GM21423 (cell line): ENCODE measurements around the gene ZBED2.
"Not testable (repeated sequence)": the region's sequence is repeated elsewhere in the genome, so short reads cannot be mapped to it uniquely, and the experiment has no call there.

Source experiments
- ATAC-seq: cut with Tn5 transposase; IDR thresholded peaks from one replicate; pipeline ENCODE4 v1.9.1; 2021; ENCODE audit warnings: mild to moderate bottlenecking, moderate library complexity; ENCODE audit not compliant: unreplicated experiment

The ZBED2 gene, protein sequence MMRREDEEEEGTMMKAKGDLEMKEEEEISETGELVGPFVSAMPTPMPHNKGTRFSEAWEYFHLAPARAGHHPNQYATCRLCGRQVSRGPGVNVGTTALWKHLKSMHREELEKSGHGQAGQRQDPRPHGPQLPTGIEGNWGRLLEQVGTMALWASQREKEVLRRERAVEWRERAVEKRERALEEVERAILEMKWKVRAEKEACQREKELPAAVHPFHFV

DNA sequence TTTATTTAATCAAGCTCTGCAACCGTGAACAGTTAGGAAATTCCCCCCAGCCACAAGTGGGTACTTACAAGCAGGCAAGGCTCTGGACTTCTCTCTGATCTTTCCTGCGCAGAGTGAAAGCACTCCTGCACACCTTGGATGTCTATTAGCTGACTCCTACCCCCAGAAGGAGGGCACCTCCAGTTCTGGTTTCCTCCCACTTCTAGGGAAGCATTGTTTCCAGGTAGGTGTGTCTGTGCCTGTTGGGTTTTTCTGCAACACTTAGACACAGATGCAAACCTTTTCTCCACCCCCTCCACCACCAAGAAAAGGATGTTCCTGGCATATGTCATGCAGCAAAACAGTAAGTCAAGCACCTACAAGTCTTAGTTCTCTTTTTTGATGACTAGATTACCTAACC lies at the start of gene ZBED2:
ZBED2 (minus strand) TSS at position 115 of the 400 bp plus-strand sequence. CDS start 1,145 bp downstream, outside the sequence.
- peak; percentile 39 for ATAC-seq

DNA sequence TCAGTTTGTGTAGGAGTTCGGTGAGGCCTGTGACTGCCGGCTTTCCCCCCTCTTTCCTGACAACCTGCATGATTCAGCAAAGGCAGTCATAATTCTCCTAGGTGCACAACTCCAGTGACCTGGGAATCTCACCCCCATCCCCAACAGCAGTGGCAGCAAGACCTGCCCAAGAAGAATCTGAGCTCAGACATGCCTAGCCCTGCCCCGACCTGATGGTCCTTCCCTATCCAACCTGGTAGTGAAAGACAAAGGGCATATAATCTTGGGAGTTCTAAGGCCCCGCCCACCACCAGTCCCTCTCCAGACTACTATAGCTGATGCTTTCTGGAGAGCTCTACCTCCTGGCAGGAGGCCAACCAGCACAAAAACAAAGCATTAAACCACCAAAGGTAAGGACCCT lies 44.2 kb upstream of the ZBED2 start:
- no peak for ATAC-seq

DNA sequence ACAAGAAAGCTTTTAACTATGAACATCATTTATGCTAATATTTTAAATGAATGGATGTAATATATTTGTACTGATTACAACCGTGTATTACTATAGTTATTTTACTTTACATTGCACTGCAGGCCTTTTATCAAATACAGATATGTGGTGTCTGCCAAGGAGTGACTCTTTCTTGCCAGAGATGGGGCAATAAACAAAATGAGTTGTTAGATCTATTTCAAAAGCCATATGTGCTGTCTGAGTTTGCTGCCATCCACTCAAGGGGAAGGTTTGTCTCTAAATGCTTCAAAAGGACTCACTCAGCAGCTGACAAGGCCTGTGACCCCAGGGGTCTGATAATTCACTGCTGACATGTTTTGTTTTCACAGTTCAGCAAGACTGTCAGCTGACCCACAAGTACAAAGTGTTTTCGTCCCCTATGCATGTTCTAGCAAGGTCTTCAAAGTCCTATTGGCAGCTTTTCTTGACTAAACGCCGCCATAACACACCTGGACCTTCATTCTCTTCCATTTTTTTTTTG lies 41.3 kb upstream of the ZBED2 start:
- ATAC-seq, result no peak

DNA sequence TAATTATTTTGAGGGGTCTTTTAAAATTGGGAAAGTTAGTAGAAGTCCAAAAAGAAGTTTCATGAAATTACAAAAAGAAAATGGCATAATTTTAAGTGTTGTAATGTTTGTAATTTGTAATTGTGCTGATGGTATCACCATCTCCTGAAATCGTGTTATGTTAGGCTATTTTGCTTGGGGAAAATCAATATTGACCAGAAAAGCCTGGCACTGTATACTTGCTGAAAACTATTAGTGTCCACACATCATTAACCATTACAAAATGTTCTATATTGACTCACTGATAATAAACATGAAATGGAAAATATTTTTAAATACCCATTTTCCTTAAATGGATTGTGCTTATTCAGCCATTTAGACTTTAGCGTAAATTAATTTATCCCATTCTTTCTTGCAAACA lies 40.3 kb upstream of the ZBED2 start:
- ATAC-seq, result no peak

DNA sequence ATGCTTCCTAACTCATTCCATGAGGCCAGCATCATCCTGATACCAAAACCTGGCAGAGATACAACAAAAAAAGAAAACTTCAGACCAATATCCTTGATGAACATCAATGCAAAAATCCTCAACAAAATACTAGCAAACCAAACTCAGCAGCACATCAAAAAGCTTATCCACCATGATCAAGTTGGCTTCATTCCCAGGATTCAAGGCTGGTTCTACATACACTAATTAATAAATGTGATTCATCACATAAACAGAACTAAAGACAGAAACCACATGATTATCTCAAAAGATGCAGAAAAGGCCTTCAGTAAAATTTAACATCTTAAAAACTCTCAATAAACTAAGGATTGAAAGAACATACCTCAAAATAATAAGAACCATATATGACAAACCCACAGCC lies 35.5 kb upstream of the ZBED2 start:
- ATAC-seq, result not testable (repeated sequence)

DNA sequence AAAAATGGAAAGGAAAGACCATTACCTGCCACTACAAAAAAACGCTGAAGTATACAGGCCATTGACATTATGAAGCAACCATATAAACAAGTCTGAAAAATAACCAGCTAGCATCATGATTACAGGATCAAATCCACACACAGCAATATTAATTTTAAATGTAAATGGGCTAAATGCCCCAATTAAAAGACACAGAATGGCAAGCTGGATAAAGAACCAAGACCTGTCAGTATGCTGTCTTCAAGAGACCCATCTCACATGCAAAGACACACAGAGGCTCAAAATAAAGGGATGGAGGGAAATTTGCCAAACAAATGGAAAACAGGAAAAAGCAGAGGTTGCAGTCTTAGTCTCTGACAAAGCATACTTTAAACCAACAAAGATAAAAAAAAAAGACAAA lies 33.9 kb upstream of the ZBED2 start:
- not testable (repeated sequence) for ATAC-seq

DNA sequence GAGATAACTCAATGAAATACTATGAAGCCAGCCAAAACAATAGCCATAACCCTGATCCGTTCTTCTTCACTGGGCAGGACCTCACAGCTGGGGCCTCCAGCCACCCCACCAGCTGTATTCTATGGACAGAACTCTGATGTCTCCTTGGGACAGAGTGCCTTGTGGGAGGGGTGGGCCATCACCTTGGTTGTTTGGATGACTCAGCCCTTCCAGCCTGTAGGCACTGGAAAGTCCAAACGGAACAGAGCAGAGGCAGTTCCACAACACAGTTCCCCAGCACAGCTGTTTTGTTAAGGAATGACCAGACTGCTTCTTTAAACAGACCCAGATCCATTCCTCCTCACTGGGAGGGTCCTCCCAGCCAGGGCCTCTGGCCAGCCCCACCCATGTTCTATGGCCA lies 31.9 kb upstream of the ZBED2 start:
- ATAC-seq, result no peak

DNA sequence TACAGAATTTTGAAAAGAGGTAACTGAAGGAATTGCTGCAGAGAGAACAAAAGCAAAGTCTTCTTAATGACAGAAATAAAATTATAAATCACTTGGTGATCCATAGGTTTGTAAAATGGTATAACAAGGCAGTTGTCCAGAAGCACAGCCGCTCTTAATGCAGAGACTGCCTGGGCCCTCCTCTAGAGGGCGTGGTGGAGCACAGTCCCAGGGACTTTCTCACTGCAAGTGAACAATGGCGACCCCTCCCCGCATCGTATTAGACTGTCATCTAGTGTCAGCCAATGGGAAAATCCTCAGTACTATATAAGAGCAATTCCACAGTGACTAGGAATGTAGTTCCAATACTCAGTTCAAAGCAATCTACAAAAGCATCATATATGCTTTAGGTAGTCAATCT lies 26.4 kb upstream of the ZBED2 start:
- no peak for ATAC-seq

DNA sequence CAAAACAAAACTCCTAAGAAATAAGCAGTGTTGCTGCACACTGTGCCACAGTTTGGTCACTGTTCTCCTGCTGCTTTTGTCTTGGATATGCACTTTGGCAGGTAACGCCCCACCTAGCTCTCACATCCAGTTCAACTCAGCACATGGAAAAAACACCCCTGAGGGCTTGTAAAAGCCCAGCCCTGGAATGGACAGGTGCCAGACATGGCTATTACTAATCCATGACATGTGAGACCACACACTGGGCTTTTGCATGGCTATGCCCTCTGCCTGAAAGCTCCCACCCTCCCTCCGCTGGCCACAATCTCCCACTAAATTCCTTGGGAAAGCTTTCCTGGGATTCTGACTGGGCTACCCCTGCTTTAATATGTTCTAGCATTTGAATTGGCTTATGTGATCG lies 24.7 kb upstream of the ZBED2 start:
- ATAC-seq, result no peak

DNA sequence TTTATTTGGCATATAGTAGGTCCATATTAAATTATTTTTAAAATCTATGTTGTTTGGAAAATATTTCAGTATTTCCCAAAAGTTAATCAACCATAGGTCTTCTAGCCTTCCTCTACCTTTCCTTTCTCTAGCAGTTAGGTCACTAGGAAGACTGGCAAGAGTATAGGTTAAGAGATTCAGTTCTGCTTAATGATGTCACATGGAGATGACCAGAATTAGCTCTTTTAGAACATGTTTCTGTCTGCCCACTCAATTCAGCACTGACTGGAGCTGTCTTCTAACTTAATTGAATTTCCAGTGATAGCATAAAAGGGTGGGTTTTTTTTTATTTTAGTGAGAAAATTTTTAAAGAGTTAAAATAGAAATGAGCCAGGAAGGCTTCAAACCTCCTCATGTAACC lies 23.8 kb upstream of the ZBED2 start:
- no peak for ATAC-seq

DNA sequence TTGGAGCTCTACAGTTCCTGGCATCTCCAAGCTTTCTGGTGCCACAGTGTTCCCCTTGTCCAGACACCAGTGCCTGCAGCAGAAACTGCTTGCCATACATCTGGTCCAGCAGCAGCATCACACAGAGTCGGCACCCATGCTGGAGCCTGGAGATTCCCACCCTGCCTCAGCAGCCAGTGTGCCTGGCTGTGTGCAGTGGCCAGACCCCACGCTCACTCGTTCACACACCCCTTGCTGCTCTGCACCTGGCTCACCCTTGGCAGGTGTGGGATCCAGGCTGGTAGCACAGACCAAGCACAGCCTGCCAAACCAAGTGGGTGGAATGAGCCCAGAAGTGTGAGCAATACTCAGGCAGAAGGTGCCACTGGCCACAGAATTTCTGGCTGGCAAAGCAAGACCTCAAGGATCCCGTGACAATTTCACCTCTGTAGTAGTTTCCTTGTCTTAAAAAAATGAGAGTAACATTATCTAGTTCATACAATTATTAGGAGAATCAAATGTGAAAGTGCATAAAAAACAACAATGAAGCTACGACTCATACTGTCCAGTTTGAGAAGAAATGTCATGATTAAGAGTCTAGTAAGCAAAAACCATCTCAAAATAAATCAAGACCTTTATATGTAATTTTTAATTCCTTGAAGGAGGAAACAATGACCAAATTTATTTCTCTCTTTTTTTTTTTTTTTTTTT lies 22.9 kb upstream of the ZBED2 start:
- no peak for ATAC-seq

DNA sequence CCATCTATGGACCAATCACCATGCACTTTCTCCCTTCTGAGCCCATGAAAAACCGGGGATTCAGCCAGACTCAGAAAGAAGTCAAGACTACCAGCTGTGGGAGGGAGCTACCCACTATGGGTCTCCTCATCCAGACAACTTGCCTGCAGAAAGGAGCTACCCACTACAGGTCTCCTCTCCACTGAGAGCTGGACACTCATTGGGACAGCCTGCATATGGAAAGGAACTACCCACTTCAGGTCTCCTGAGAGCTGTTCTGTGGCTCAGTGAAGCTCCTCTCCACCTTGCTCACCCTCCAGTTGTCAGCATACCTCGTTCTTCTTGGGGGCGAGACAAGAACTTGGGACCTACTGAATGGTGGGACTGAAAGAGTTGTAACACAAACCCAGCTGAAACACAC lies 22.3 kb upstream of the ZBED2 start:
- ATAC-seq, result no peak

DNA sequence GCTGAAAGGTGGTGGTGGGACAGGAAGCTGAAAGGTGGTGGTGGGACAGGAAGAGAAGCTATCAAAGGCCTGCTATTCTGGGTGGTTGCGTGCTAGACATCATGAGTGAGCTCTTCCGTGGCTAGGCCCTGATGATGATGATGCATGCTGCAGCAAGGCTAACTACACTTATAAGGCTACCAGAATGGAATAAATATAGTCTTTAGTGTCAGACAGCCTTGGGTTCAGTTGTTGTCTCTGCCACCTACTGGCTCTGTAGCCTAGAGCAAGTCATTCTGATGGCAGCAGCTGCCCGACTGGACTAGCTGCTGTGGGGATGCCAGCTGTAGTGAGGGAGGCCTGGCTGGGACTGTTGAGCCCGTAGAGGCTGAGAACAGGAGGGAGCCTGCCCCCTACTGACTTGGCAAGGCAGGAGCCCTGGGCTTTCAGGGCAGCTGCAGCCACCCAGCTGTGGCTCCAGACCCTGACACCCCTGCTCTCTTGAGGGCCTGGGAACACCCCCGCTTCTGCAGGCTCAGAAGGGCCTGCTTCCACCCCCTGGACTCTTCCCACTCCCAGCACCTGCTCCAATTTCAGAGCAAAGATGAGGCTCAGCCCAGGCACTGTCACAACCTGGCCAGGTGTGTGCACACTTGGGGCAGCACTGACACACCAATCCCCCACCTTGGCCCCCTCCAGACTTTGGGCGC lies 21.4 kb upstream of the ZBED2 start:
- ATAC-seq, result peak; percentile 79

DNA sequence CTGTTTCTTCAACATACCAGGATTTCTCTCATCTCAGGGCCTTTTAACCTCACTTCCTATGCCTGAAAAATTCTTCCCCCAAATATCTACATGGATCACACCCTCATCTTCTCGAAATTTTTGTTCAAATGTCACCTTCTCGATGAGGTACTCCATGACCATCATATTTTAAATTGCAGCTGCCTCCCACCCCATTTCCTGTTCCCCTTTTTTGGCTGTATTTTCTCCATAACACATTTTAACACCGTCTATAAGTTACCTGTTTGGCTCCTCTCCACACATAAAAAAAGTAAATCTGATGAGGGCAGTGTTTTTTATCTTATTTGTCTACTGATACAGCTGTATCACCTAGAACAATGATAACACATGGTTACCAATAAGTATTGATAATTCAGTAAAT lies 20.7 kb upstream of the ZBED2 start:
- ATAC-seq, result no peak

DNA sequence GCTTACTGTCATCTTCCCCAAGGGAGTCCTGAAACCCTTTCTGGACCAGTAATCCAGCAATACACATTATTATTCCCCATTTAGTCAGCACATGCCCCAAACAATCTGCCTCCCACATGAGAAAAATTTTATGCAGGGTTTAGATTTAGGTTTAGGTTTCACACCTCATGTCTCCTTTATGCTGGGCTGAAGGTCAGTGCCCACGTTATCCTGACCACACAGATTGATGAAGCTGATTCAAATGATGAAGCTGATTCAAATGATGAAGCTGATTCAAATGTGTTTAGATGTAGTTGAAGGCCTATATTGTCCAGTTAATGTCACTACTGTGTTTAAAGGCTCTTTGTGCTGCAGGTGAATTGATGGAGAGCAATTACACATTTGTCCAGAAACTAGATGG lies 18.1 kb upstream of the ZBED2 start:
- ATAC-seq, result no peak

DNA sequence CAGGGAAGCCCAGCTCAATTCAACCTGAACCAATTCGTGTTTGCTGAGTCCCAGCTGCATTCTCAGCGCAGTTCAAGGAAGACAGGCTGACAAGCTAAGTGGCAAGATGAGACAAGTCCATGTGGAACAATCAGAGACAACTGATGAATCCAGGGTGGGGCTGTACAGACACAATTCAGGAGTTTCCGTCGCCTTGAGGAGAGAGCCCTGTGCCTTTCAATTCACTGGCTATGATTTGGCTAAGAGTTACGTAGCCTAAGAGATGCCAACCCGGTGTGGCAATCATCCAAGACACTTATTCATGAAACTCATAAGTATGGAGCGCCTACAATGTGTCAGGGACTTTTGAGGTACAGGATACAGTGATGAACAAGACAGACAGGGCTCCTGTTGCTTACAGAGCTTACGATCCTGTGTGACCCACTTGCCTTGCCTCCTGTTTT lies 15.5 kb upstream of the ZBED2 start:
- peak; percentile 18 for ATAC-seq

DNA sequence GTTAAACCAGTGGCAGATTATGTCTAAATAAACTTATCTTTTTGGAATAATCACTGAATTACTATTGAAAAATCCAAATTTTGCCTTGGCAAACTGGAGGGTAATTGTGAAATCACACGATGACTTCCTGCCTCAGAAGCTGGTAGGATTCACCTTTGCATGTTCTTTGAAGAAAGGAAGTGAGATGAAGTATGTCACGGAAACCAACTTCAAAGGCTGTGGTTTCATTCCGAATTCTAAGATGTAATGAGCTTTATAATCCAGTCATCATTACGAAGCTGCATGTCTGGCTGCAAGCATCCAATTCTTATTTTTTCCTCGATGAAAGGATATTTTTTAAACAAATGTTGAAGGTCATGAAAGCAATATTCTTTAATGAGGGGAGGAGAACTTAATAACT lies 15.0 kb upstream of the ZBED2 start:
- ATAC-seq, result peak; percentile 94

DNA sequence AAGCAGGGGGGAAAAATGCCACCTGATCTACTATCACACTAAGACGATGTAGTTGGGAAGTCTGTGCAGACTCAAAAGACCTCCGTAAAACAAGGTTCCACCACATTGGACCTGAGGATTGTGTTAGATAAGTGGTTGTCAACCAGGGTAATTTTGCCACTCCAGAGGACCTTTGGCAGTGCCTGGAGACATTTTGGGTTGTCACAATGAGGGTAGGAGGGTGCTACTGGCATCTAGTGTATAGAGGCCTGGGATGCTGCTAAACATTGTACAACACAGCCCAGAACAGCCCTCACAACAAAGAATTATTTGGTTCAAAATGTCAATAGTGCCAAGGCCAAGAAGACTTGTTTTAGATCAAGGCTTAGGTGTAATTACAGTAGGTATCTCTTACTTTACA lies 14.6 kb upstream of the ZBED2 start:
- ATAC-seq, result no peak

DNA sequence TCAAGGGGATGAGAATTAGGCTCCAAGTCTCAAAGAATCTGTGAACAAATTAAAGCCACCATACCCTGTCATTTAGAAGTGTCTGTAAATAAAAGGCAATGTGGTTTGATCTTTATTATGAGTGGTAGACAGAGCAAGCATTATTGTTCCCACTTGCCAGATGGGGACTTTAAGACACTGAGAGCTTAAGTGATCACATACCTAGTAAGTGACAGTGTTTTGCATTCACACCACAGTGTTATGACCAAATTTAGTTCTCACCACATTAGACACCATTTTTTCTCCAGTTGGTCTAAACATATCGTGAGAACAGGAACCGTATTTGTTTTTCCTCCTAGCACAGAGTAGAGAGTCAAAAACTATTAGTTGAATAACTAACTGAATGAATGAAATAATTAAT lies 13.2 kb upstream of the ZBED2 start:
- no peak for ATAC-seq

DNA sequence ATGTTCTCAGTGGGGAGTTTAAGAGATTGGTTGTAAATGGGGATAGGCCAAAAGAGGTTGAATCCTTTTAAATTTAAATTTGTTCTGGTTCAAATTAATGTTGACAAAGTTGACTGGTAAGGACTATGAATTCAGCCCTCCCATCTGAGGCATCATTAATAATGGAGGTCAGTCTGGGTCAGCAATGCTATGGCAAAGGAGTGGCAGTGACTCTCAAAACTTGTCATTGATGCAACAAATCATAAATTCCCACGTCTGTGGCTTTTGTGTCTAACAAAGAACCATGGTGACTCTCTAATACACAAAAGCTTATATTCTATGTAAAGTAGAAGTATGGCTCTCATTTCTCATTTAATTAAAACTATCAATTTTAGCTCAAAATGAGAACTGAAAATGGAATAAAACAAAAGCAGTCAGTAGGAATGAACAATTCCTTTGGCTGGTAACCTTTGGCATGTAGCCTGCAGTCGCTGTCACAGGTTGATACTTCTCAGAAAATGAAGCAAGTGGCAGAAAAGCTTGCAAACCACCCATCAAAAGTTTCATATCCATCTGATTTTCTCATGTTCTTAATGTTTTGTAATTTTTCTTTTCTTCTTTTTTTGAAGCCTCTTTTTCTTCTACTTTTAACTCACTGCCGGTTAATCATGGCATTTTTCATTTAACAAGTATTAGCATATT lies 12.2 kb upstream of the ZBED2 start:
- no peak for ATAC-seq

DNA sequence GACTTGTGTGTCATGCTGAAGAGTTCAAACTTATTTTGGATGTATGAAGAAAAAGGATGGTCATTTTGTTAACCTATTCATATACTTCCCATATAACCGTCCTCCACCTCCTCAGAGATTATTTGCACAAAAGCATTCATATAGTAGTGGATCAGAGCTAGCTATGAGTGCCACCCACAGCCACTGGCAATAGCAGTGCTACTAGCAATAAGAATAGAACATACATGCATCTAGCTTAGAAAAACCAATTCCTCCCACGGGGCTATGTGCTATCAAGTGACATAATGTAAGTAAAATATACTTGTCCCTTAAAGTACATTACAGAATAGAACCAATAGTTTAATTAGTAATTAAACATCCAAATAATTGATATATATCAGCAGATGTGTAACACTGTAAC lies 10.3 kb upstream of the ZBED2 start:
- ATAC-seq, result no peak
